Chondrocyte (in vitro differentiated cells): ENCODE measurements around the gene DGKI. TPM values are rescaled to one million over a fixed set of nuclear protein-coding genes. Genes with fewer than 3 reads are reported as not detected.

Experiments
- DNase-seq: peaks from one replicate; pipeline ENCODE4 v3.0.0; 2021; ENCODE audit warnings: mixed read lengths, low spot score
- H3K27ac Mint-ChIP-seq: one replicate; pipeline ENCODE4 v1.8.0; 2021; ENCODE audit warnings: mild to moderate bottlenecking, moderate library complexity, mixed read lengths; ENCODE audit not compliant: unreplicated experiment
- H3K27me3 Mint-ChIP-seq: 2 replicates; pipeline ENCODE4 v1.8.0; 2021; ENCODE audit warnings: low read depth, mixed read lengths
- H3K36me3 Mint-ChIP-seq: 2 replicates; pipeline ENCODE4 v1.8.0; 2021; ENCODE audit warnings: low read depth, mixed read lengths
- H3K4me1 Mint-ChIP-seq: 2 replicates; pipeline ENCODE4 v1.8.0; 2021; ENCODE audit warnings: low read depth, mild to moderate bottlenecking, mixed read lengths
- H3K4me3 Mint-ChIP-seq: one replicate; pipeline ENCODE4 v1.8.0; 2021; ENCODE audit warnings: mild to moderate bottlenecking, moderate library complexity, mixed read lengths; ENCODE audit not compliant: unreplicated experiment
- H3K9me3 Mint-ChIP-seq: 2 replicates; pipeline ENCODE4 v1.8.0; 2021; ENCODE audit warnings: low read depth, mixed read lengths
- CTCF ChIP-seq: fragments of 200-600 bp; sonication (generic); IDR thresholded peaks from 2 replicates; pipeline ENCODE4 v1.5.0; 2021; ENCODE audit warnings: antibody characterized with exemption, mild to moderate bottlenecking, moderate library complexity
- total RNA-seq: library from RNA; stranded (reverse); gene quantifications from 3 replicates; pipeline ENCODE4 v1.2.1, GENCODE V29; 2021

Gene DGKI
- total RNA-seq, 1 donor from 2014 or later = 15.3 TPM

- no peaks in the 10 kb centered on the region for H3K27me3 Mint-ChIP-seq
- peaks cover 15% of the 10 kb centered on the region for H3K4me1 Mint-ChIP-seq
- TF ChIP-seq CTCF = no peak
- peaks cover 8% of the 10 kb centered on the region for H3K36me3 Mint-ChIP-seq
- H3K4me3 Mint-ChIP-seq = no peak overlapping the region
- no peak for DNase-seq
- no peak overlapping the region for H3K27ac Mint-ChIP-seq
- peaks cover 9% of the 10 kb centered on the region for H3K9me3 Mint-ChIP-seq
These were observed 425.4 kb downstream of the DGKI start for GRCh38 chr7:137421366-137421765.

DNA sequence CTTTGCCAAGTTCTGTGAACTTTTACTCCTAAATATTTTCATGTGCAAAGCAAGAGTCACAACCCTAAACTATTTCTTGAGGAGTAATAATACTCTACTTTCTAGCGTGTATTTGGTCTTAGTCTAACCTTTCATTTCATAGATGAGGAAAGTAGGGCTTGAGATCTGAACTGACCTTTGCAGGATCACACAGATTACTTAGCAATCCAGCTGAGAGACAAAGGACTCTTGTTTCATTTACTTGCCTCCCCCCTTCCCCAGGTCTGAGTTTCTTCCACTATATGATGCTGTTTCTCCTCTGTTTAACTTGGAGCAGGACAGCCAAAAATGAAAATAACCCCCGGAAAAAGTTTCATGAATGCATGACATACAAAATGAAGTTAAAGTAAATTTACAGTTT, 427.9 kb downstream of the DGKI start:
- no peaks in the 10 kb centered on the region for H3K9me3 Mint-ChIP-seq
- H3K4me3 Mint-ChIP-seq = no peak overlapping the region
- no peak for DNase-seq
- no peaks in the 10 kb centered on the region for H3K27me3 Mint-ChIP-seq
- peaks cover 15% of the 10 kb centered on the region for H3K4me1 Mint-ChIP-seq
- no peak for TF ChIP-seq CTCF
- H3K27ac Mint-ChIP-seq = no peak overlapping the region
- H3K36me3 Mint-ChIP-seq = peaks cover 1% of the 10 kb centered on the region

GRCh38 chr7:137417464-137417863, 429.3 kb downstream of the DGKI start:
- no peak for TF ChIP-seq CTCF
- Mint-ChIP-seq H3K4me3 (no peak overlapping the region), H3K4me1 (peaks cover 15% of the 10 kb centered on the region), H3K36me3 (peaks cover 1% of the 10 kb centered on the region), H3K9me3 (no peaks in the 10 kb centered on the region), H3K27ac (no peak overlapping the region), H3K27me3 (no peaks in the 10 kb centered on the region)
- no peak for DNase-seq

DNA sequence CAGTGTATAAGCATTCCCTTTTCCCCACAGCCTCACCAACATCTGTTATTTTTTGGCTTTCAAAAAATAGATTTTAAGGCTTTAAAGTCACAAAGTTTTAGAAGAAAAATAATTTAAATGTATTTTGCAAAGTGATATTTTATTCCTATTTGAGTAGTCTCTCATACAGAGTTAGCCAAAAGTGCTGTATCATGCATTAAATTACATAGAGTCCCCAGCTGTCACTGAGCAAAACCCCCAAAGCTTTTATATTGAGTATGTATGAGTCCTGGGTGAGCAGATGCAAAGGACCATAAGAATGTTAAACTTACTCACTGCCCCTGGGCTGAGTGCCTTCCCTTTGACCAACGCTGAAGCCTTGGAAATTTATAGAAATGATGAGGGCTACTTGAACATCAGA, 432.9 kb downstream of the DGKI start:
- Mint-ChIP-seq H3K36me3 (peaks cover 2% of the 10 kb centered on the region), H3K27ac (no peak overlapping the region), H3K4me3 (no peak overlapping the region), H3K9me3 (no peaks in the 10 kb centered on the region), H3K4me1 (peaks cover 12% of the 10 kb centered on the region), H3K27me3 (no peaks in the 10 kb centered on the region)
- TF ChIP-seq CTCF = no peak
- DNase-seq = no peak

GRCh38 chr7:137411446-137411845, 435.3 kb downstream of the DGKI start:
- H3K9me3 Mint-ChIP-seq = no peaks in the 10 kb centered on the region
- no peak for TF ChIP-seq CTCF
- no peak overlapping the region for H3K4me3 Mint-ChIP-seq
- no peaks in the 10 kb centered on the region for H3K27me3 Mint-ChIP-seq
- no peak for DNase-seq
- peaks cover 5% of the 10 kb centered on the region for H3K36me3 Mint-ChIP-seq
- H3K27ac Mint-ChIP-seq = no peak overlapping the region
- no peaks in the 10 kb centered on the region for H3K4me1 Mint-ChIP-seq
